Amniotic epithelial cell (primary cell): ENCODE results near the gene ATXN3L.

Experiments used
- DNase-seq: peaks from one replicate; pipeline ENCODE4 v3.0.0-alpha.2; 2010; ENCODE audit warnings: low read depth

The ATXN3L gene

DNA sequence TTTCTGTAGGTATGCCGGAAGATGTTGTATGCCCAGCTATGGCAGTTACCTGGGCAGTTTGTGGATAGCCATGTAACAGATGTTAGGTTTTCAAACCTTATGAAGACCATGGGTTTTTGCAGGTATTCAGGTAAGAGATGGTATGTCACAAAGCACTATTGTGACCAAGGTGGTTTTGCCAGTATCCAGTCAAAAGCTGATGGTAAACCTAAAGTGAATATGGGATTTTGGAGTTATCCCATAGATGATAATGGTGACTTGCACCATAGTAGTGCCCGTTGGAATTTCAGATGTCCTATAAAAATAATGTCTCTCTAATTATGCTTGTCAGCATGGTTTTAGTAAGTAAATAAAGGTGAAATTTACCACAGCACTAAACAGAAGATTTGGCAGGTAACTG is at the start of gene ATXN3L:
Gene ATXN3L (minus strand): TSS at position 101 of the 400 bp plus-strand sequence. CDS start 119 bp downstream, outside the sequence.
- DNase-seq: no peak

DNA sequence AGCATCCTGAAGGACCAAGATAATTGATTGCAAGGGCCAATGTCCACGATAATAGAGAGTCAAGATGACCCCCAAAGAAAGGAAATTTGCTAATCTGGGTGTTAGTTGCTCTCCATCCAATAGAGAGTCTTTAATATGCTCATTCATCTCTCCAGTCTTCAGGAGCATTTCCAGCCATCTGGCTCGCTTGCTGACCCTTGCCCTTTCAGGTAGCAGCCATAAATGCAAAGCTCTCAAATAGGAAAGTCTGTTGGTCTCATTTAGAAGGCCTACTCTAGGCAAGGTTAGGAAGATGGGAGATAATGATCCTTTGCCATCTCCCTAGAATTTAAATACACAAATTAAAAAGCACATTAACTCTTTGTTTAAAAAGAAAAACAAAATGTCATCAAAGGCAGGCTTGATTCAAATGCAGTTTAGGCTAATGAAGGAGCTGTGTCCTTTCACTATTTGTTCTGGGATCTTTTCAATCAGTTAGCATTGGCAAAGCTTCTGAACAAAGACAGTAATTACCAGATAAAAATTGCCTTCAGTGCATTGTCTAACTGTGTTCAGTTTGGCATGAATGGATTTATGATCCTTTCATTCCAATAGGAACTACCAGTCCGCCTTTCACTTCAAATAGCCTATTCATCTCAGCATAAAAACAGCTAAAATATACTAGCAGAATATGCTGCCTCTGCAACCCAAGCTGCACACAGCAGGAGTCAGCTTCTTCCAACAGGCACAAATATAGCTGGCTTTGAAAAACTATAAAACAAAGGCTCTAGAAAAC is 49.6 kb upstream of the ATXN3L start:
- DNase-seq: no peak

DNA sequence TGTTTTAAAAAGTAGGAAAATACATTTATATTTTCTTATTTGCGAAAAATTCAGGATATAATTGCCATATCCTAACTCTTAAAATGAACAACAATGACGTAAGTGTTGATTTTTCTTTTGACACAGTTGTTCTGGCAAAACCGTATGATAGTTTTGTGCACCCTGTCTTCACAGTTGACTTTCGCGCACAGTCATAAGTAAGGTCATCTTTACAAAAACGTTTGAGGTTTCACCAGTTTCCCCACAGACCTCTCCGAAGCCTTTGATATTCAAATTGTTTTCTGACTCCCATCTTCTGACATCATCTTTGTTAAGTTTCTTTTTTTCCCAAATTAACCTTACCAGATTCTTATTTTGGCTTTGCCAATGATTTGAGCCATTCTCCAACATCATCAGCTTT is 48.1 kb upstream of the ATXN3L start:
- no peak for DNase-seq

DNA sequence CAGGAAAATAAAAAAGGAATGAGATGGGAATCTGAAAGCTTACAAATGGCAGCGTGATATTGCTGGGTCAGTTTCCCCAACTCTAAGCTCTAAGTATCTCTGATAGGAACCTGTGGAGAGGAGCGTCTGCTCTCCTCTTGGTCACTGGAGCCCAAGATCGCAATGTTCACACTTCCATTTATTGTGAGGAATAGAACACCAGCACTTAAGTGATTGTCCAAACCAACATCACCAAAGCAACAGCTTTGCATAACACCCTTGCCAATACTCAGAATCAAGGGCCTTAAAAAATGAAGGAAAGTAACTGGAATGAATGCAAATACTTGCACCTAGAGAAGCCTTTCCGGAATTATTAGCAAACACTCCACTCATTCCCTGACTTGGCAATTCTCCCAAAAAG is 46.8 kb upstream of the ATXN3L start:
- DNase-seq: no peak

DNA sequence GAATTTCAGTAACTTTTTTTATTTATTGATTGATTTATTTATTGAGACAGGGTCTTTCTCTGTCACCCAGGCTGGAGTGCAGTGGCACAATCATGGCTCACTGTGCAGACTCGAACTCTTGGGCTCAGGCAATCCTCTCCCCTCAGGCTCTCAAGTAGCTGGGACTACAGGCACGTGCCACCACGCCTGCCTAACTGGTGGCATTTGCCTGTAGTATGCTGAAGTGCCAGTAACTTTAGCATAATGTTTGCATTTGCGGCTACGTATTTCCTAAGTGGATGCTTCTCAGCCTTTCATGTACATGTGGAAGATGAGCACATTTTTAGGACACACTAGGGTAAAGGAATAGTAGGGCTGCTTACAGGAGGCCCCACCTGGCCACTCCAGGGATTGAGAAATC is 45.3 kb upstream of the ATXN3L start:
- DNase-seq: no peak

GRCh38 chrX:13364230-13364857 is 44.5 kb upstream of the ATXN3L start:
- DNase-seq: no peak

DNA sequence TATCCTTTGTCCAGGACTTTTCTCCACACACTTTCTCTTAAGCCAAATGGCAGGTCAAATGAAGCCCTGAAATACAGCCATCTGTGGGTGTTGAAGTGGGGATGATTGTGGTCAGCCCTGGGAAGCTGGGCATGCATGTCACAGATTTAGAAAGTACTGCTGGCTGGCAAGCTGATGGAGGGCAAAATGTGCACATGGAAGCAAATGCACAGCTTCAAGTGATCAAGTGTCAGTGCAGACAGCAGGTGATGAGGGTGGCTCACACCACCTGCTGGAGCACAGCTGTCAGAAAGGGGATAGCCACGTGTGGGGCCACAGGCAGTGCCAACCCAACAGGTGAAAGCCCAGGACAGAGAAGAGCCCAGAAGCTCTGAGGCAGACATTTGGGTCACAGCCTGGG is 40.3 kb upstream of the ATXN3L start:
- no peak for DNase-seq

DNA sequence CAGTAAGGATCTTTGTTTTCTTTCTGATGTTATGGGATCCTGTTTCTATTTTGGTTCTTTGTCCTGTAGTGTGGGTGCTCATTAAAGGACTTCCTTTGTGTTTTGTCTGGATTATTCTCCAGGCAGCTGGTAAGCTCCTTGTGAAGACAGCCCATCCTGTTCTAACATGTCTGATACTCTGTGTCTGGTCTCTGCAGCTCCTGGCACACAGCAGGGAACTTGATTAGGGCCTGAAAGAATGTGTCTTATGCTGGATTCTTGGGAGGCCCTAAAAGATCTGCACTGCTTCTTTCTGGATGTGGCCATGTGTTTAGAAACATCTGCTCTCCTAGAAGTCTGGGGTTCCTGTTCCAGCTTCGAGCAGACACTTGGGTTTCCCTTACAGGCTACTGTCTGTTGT is 38.1 kb upstream of the ATXN3L start:
- DNase-seq: peak; percentile 36

GRCh38 chrX:13346646-13347045 is 26.8 kb upstream of the ATXN3L start:
- no peak for DNase-seq

- DNase-seq: no peak
These were observed 25.6 kb upstream of the ATXN3L start for GRCh38 chrX:13345438-13345837.

DNA sequence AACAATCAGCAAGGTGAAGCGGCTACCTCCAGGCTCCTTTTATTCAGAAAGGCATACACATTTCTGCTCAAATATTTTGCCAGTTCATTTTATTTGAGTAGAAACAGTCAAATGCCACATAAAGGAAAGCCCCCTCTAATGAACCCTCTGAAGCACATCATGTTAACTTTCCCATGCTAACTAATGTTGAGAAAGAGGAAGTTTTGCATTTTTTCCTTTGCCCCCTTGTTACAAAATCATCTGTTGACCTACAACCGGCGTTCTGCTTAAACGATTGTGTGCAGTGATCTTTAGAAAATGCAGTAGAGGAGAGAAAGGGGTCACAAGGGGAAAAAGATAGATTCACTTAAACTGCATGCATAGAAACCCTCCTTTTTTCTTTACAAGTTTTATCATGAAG is 25.2 kb upstream of the ATXN3L start:
- DNase-seq: no peak

DNA sequence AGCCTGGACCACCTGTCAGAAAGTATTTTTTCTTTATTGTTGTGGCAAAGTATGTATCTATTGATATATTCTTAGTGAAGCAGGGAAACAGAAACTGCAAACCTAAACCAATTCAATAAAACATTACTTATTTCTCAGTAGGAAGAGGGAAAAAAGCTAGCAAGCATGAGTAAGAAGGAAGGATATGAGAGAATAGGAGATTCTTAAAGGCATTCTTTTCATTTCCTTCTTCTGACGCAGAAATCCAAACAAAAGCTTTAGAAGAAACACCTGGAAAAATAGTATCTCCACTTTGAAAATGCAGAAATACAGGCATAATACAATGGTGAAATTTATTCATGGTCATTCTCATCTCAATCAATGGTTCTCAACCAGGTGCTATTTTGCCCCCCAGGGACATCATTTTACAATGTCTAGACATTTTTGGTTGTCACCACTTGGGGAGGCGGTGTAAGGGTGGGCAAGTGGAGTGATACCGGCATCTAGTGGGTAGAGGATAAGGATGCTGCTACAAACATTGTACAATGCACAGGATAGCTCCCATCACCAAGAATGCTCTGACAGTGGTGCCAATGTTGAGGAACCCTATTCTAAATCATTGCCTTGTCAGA is 21.7 kb upstream of the ATXN3L start:
- no peak for DNase-seq

GRCh38 chrX:13340182-13340791 is 20.4 kb upstream of the ATXN3L start:
- DNase-seq: no peak

- no peak for DNase-seq
These were observed 19.8 kb upstream of the ATXN3L start for GRCh38 chrX:13339607-13340006.

- DNase-seq: no peak
These were observed 19.2 kb upstream of the ATXN3L start for GRCh38 chrX:13338996-13339515.

GRCh38 chrX:13334491-13334890 is 14.6 kb upstream of the ATXN3L start:
- peak; percentile 53 for DNase-seq

GRCh38 chrX:13330446-13330845 is 10.6 kb upstream of the ATXN3L start:
- DNase-seq: no peak

- DNase-seq: no peak
These were observed 7.8 kb upstream of the ATXN3L start for GRCh38 chrX:13327666-13328065.

DNA sequence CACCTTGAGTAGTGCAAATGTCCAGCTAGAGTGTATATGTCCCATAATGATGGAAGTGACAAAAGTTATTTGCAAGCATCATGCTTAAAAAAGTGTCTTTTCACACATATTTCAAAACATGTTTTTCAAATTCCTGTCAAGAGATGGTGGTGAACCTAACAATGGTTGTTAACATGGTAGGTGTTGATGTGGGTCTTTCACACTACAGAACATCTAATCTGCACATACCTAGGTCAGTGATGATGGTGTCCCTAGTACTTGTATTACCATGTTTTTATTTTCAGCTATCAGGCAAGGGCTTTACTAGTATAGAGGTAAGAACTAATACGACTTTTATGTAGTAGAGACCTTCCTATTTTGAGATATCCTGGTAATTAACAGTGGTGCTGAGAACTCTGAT is 3.4 kb upstream of the ATXN3L start:
- DNase-seq: no peak

DNA sequence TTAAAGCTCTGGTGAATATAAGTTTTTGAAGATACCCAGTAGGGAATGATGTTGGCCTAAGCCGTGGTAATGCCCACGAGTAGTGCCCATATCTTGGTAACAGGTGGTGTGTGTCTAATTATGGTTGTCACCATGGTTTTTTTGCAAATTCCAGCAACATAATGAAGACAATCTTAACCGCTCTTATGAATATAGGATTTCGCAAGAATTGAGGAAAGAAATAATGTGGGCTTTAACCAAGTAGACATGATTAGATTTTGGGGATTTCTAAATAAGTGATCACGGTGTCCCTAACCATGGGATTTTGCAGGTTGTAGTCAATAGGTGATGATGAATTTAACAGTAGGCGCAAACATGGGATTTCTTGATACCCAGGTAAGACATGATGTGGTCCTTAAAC is 2.5 kb downstream of the ATXN3L start:
- DNase-seq: no peak

- no peak for DNase-seq
These were observed 8.3 kb downstream of the ATXN3L start for GRCh38 chrX:13311560-13311959.

- no peak for DNase-seq
These were observed 10.2 kb downstream of the ATXN3L start for GRCh38 chrX:13309631-13310030.

GRCh38 chrX:13307041-13307440 is 12.8 kb downstream of the ATXN3L start:
- DNase-seq: no peak
